DMS153 treated with DMSO at 0.1 percent for 48 hours (cell line): ENCODE measurements around the gene IP6K3.

Experiments used
- DNase-seq: peaks from one replicate; lab custom pipeline; 2025; ENCODE audit not compliant: unreplicated experiment; lab: John Stamatoyannopoulos, UW

IP6K3 gene

GRCh38 chr6:33691456-33692077 lies 55.1 kb downstream of the IP6K3 start:
- DNase-seq, result no peak

GRCh38 chr6:33690766-33691165 lies 55.9 kb downstream of the IP6K3 start:
- no peak for DNase-seq

GRCh38 chr6:33689879-33690278 lies 56.8 kb downstream of the IP6K3 start:
- no peak for DNase-seq

- no peak for DNase-seq
These were observed 57.6 kb downstream of the IP6K3 start for GRCh38 chr6:33689148-33689494.

GRCh38 chr6:33688451-33689147 lies 58.1 kb downstream of the IP6K3 start:
- DNase-seq, result no peak

- DNase-seq, result no peak
These were observed 58.7 kb downstream of the IP6K3 start for GRCh38 chr6:33688006-33688405.

GRCh38 chr6:33686981-33687975 lies 59.4 kb downstream of the IP6K3 start:
- no peak for DNase-seq

GRCh38 chr6:33686225-33686924 lies 60.3 kb downstream of the IP6K3 start:
- DNase-seq, result no peak

- DNase-seq, result no peak
These were observed 61.1 kb downstream of the IP6K3 start for GRCh38 chr6:33685411-33686224.

- DNase-seq, result no peak
These were observed 61.7 kb downstream of the IP6K3 start for GRCh38 chr6:33684983-33685382.

GRCh38 chr6:33684428-33684896 lies 62.2 kb downstream of the IP6K3 start:
- DNase-seq, result no peak

GRCh38 chr6:33683576-33684427 lies 62.9 kb downstream of the IP6K3 start:
- DNase-seq, result no peak

- no peak for DNase-seq
These were observed 63.6 kb downstream of the IP6K3 start for GRCh38 chr6:33683051-33683571.

- no peak for DNase-seq
These were observed 64.4 kb downstream of the IP6K3 start for GRCh38 chr6:33682341-33682740.

GRCh38 chr6:33679761-33680160 lies 66.9 kb downstream of the IP6K3 start:
- no peak for DNase-seq

GRCh38 chr6:33678932-33679490 lies 67.7 kb downstream of the IP6K3 start:
- no peak for DNase-seq

GRCh38 chr6:33678233-33678931 lies 68.3 kb downstream of the IP6K3 start:
- no peak for DNase-seq

- no peak for DNase-seq
These were observed 69.0 kb downstream of the IP6K3 start for GRCh38 chr6:33677689-33678088.
